Breast epithelium (tissue), 3 donors: Measurements from ENCODE around the gene EPHA8.

Source experiments
- POLR2A ChIP-seq: fragments of 450-650 bp; IDR thresholded peaks from one replicate; pipeline ENCODE4 v1.6.1; 2016; ENCODE audit warnings: antibody characterized with exemption, mild to moderate bottlenecking, moderate library complexity
- POLR2AphosphoS5 ChIP-seq, 3 donors: sonication (generic); formaldehyde crosslinking; IDR thresholded peaks; one replicate each; pipeline ENCODE4 v1.6.1; 2017; ENCODE audit warnings: antibody characterized with exemption in 3 of 3
- TF ChIP-seq, protein P1 (sequence below), 3 donors: fragments of 450-650 bp; IDR thresholded peaks; one replicate each; pipeline ENCODE4 v1.5.1; 2016 to 2017; ENCODE audit warnings: antibody characterized with exemption in 3 of 3, mild to moderate bottlenecking in 3 of 3, moderate library complexity in 3 of 3

DNA sequence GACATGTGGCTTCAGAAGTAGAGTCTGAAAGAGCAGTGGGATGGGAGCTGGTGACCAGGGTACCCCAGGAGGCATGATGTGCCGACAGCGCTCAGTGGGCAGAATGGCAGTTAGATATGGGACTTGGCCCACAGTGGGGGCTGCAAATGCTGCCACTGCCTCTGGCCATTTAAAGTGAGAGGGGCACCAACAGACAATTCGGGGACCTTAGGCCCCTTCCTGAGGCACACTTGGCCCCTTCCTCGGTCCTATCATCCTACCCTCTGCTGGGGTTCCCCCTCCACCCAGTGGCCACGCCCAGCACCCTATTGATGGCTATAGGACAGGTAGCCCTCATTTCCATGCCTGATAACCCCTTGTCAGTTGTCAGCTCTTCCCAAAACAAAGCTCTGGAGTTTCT is 36.6 kb upstream of the EPHA8 start:
- TF ChIP-seq, protein P1, sequence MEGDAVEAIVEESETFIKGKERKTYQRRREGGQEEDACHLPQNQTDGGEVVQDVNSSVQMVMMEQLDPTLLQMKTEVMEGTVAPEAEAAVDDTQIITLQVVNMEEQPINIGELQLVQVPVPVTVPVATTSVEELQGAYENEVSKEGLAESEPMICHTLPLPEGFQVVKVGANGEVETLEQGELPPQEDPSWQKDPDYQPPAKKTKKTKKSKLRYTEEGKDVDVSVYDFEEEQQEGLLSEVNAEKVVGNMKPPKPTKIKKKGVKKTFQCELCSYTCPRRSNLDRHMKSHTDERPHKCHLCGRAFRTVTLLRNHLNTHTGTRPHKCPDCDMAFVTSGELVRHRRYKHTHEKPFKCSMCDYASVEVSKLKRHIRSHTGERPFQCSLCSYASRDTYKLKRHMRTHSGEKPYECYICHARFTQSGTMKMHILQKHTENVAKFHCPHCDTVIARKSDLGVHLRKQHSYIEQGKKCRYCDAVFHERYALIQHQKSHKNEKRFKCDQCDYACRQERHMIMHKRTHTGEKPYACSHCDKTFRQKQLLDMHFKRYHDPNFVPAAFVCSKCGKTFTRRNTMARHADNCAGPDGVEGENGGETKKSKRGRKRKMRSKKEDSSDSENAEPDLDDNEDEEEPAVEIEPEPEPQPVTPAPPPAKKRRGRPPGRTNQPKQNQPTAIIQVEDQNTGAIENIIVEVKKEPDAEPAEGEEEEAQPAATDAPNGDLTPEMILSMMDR (IDR thresholded peaks at IDR 0.05): no peak
- TF ChIP-seq POLR2AphosphoS5 (IDR thresholded peaks at IDR 0.05) (no peak), POLR2A (no peak)
